Stimulated activated naive CD8-positive, alpha-beta T cell treated with anti-CD3 and anti-CD28 coated beads, Interleukin-15, Interleukin-2, amounts not matched to agents 100 U/mL and 50 U/mL, for 24 hours (primary cell): Measurements from ENCODE around the gene RPGRIP1L.

ENCODE experiments used
- ATAC-seq: fragments of 150-1000 bp; cut with Tn5 transposase; one replicate; pipeline ENCODE4 v1.10.0; 2021
- DNase-seq: peaks from one replicate; pipeline ENCODE4 v3.0.0; 2021

RPGRIP1L gene

GRCh38 chr16:53651357-53651756, 52.3 kb downstream of the RPGRIP1L start:
- ATAC-seq (no peak), DNase-seq (no peak)

- ATAC-seq: no peak
- DNase-seq: no peak
Observed at GRCh38 chr16:53646506-53646905, 57.2 kb downstream of the RPGRIP1L start.

- no peak for ATAC-seq
- no peak for DNase-seq
Observed at GRCh38 chr16:53643474-53643873, 60.2 kb downstream of the RPGRIP1L start.

DNA sequence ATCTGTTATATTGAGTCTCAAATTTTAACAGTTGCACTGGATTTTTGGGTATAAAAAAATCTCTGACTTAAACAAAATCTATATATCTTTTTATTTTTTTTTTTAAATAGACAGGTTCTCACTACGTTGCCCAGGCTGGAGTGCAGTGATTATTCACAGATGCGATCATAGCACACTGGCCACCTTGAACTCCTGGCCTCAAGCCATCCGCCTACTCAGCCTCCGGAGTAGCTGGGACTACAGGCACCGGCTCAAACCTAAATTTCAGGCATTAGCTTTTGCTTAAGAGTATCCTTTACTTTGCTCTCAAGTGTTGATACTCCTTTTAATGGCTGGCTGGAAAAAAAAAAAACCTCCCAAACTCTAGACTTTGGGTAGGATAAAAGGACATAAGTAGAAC, 61.6 kb downstream of the RPGRIP1L start:
- DNase-seq (no peak), ATAC-seq (no peak)

DNA sequence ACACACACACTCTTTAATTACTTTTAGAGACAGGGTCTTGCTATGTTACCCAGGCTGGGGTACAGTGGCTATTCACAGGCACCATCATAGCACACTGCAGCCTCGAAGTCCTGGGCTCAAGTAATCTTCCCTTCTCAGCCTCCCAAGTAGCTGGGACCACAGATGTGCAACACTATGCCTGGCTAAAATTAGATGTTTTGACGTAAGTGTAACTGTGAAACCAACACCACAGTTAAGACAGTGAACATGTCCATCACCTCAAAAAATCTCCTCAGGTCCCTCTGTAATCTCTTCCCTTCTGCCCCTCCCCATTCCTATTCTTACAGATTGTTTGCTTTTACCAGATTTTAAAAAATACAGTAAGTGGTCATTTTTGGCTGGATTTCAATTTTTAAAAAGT, 66.7 kb downstream of the RPGRIP1L start:
- ATAC-seq (no peak), DNase-seq (no peak)

GRCh38 chr16:53632526-53632925, 71.1 kb downstream of the RPGRIP1L start:
- ATAC-seq (no peak), DNase-seq (no peak)

DNA sequence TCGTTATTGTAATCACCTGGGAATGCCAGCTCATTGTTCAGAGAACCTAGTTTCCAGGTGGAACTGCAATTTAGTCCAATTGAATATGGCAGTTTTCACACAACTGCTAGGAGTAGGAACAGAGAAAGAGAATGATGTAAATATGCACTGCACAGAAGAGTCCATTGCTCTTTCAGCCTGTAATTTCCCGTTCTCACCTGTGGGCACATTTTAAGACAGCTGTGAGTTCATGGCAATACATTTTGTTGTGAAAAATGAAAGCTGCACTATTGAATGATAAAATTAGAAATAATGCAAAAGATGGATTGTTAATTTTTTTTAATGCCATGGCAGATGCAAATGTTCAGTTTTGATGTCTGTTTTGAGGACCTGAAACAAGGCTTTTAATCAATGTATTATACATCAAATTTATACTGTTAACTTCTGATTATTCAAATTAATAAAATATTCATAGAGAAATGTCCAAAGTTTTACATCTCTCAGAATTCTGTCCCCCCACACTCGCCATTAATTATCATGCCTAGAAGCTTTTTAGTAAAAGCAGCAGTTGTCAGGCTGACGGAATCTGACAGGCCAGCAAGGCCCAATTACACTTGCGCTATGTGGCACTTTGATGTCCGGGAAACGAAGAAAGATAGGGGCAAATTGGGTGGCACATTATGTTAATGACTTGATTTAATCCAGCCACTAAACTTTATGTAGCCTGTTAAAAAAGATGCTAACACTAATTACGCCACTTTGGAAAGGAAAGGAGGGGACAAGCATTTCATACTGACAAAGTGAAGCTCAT, 72.2 kb downstream of the RPGRIP1L start:
- ATAC-seq: no peak
- no peak for DNase-seq

DNA sequence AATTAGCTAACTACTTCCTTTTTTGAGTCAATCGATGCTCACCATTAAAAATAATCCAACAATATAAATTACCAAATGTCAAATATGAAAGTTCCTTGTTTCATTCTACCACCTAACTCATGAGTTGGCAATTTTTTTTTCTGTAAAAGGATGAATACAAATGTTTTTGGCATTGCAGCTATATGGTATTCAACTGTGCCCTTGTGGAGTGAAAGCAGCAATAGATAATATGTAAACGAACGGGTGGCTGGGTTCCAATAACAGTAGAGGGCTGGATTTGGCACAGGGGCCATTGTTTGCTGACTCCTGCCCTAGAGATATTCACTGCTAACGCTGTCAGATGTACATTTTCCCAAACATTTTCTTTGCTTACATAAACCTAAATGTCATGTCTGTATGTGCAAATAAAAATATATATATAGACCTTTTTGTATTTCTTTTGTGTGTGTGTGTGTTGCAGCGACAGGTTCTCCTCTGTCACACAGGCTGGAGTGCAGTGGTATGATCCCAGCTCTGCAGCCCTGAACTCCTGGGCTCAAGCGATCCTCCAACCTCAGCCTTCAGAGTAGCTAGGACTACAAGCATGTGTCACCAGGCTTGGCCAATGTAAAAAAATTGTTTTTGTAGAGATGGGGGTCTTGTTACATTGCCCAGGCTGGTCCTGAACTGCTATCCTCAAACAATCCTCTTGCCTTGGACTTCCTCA, 73.9 kb downstream of the RPGRIP1L start:
- ATAC-seq (no peak), DNase-seq (no peak)

- ATAC-seq: no peak
- DNase-seq: no peak
Observed at GRCh38 chr16:53629151-53629550, 74.5 kb downstream of the RPGRIP1L start.

DNA sequence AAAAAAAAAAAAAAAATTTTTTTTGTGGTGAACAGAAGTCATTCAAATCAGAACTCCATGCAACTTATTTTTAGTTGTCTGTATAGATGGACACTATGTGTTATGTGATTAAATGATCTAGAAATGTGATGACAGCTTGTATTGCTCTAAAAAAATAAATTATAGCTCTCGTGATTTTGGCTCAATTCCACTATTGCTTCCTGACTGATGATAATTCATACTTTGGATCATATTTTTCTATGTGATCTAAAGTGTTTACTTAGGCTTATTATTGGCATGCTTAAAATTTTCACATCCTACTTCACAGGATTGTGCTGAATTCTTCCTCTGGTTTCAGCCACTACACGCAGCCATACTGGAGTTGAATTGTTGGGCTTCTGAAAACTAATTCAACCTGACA, 76.8 kb downstream of the RPGRIP1L start:
- DNase-seq: no peak
- no peak for ATAC-seq

DNA sequence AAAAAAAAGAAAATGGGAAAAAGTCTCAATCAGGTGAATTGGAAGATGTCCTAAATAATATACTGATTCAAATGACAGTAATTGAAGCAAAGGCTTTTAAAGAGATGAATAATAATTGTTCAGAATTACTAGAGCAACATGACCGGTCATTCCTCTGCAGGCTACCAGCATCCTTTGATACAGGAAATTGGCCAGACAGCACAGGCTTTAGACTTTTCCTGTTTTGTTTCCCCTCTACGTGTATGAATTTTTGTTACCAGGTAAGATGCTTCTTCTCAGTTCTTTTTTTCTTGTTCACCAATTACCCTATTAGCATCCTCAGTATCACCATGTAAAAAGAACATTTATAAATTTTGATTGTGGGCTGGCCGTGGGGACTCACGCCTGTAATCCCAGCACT, 77.5 kb downstream of the RPGRIP1L start:
- DNase-seq (no peak), ATAC-seq (no peak)

- no peak for DNase-seq
- ATAC-seq: no peak
Observed at GRCh38 chr16:53625221-53625620, 78.4 kb downstream of the RPGRIP1L start.

DNA sequence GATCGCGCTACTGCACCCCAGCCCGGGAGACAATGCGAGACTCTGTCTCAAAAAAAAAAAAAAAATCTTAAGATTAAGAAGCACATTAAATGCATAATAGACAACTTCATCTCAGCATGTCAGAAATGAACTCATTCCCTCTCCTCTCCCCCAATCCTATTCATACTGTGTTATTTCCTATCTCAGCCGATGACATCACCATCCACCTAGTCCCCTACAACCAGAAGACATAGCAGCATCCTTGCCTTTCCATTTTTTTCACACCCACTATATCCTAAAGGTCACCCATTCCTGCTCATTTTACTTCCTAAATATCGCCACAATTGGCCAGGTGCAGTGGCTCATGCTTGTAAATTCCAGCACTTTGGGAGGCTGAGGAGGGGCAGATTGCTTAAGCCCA, 81.3 kb downstream of the RPGRIP1L start:
- ATAC-seq (no peak), DNase-seq (no peak)

- ATAC-seq (no peak), DNase-seq (no peak)
Observed at GRCh38 chr16:53620476-53620875, 83.2 kb downstream of the RPGRIP1L start.

GRCh38 chr16:53619235-53619634, 84.4 kb downstream of the RPGRIP1L start:
- no peak for ATAC-seq
- no peak for DNase-seq

DNA sequence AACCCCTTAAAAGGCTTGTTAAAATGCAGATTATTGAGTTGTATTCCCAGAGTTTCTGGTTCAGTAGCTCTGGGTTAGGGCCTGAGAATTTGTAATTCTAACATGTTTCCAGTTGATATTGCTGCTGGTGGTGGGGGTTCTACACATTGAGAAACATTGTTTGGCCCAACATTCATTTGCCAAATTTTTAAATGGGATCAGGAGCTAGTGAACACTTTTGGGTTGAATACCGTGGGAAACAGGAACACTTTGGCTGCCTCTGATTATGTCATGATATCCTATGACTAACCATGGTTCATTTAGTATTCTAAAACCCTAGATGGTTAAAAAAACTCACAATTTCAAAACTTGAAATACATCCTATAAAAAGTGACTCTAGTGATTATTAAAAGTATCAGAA, 89.3 kb downstream of the RPGRIP1L start:
- DNase-seq: no peak

GRCh38 chr16:53612003-53612402, 91.7 kb downstream of the RPGRIP1L start:
- no peak for DNase-seq
- no peak for ATAC-seq

More for the DNA sequence above, 89.3 kb downstream of the RPGRIP1L start:
- ATAC-seq: no peak

DNA sequence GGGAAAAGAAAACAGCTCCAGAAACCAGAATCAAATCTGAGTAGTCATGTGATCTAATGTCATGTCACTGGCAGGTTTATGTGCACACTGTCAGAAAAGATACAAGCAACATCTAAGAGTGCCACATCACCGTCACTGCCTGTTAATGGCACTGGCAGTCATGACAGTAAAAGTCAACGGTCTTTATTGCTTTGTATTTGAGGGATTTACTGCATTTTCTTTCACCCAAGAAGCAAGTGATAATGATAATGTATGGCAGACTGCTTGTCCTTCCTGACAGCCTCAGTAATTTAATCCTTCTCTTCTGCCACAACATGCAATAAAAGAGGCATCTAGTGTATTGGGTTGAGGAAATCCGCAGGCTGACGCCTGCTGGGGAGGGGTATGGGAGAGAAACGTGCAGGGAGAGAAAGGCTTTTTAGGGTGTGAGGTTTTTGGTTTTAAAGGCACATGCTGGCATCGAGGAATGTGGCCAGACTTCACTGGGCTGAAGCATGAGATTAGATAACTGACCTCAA, 92.4 kb downstream of the RPGRIP1L start:
- ATAC-seq: no peak
- DNase-seq: no peak

GRCh38 chr16:53609536-53609935, 94.1 kb downstream of the RPGRIP1L start:
- DNase-seq (no peak), ATAC-seq (no peak)

GRCh38 chr16:53608094-53608493, 95.6 kb downstream of the RPGRIP1L start:
- DNase-seq: no peak
- ATAC-seq: no peak

- DNase-seq: no peak
- ATAC-seq: no peak
Observed at GRCh38 chr16:53605831-53606400, 97.7 kb downstream of the RPGRIP1L start.

DNA sequence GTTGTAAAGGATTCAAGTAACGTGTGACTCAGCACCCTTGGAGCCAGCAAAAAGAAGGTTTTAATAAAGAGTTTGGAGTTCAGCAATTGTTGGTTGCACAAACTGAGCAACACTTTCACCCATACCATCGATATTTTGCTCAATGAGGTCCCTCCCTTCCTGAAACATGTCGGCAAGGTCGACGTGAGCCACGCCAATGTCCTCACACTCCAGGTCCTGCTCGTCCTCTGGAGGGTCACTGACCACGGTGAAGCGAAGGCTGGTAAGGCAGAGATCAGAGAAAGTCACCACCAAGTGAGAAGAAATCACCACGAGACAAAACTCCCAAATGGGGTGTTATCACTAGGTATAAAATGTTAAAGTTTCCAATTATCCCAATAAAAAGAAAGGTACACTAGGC, 98.3 kb downstream of the RPGRIP1L start:
- no peak for DNase-seq

DNA sequence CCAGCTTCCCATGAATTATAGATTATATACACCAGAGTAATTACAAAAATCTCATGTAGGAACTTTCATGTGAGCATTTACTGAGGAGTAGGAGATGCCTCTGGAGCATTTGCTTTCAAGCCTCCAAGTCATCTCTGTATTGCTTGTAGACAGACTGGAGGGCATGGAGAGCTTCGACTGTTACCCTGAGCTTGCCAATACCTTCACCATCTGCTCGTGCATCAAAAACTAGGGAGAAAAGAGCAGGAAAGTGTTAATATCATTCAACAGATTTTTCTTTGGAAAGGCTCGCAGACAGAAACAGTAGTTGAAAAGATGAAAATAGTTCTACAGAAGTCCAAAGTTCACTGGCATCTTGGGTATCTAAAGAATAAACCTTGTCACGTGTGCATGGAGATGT, 101.7 kb downstream of the RPGRIP1L start:
- DNase-seq (no peak), ATAC-seq (no peak)

More for the DNA sequence above, 98.3 kb downstream of the RPGRIP1L start:
- no peak for ATAC-seq
